Adrenal gland (tissue), 5 donors: ENCODE measurements around the gene CACNA1C.

ENCODE experiments used
- CTCF ChIP-seq, 6 experiments: fragments of 450-650 bp in 4 of 6; fragments of 200-600 bp in 2 of 6; sonication (generic) in 1 of 6; IDR thresholded peaks; 1 replicate in 5 of 6; 2 replicates in 1 of 6; pipeline versions ENCODE4 v1.5.1 to v1.8.0; 2016 to 2021; ENCODE audit warnings: antibody characterized with exemption in 6 of 6, mild to moderate bottlenecking in 2 of 6, moderate library complexity in 1 of 6
- POLR2A ChIP-seq, 2 donors: fragments of 450-650 bp; IDR thresholded peaks; one replicate each; pipeline ENCODE4 v1.6.1; 2017; ENCODE audit warnings: antibody characterized with exemption in 2 of 2, mild to moderate bottlenecking in 2 of 2, moderate library complexity in 1 of 2
- donor health status: DM: no; HTN: no; CAD: no.

DNA sequence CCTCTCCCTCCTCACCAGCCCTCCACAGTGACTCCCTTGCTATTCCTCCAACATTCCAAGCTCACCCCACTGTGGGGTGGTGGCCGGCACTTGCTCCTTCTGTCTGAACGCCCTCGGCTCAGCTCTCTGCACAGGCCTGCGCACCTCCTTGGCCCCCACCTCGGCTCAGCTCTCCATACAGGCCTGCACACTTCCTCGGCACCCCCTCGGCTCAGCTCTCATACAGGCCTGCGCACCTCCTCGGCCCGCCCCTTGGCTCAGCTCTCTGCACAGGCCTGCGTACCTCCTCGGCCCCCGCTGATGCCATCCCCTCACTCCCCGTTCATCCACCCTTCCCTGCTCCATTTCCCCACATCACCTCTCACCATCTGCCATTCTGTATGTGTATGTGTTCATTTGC lies 409.3 kb downstream of the CACNA1C start:
- TF ChIP-seq CTCF (IDR thresholded peaks at IDR 0.05) (no peak), POLR2A (IDR thresholded peaks at IDR 0.05) (no peak)
